Measurements from ENCODE around the gene GRIP1. TPM values are rescaled to one million over a fixed set of nuclear protein-coding genes. Genes with fewer than 3 reads are reported as not detected.

GRIP1 gene
- total and polyA plus RNA-seq, 2 experiments from 2014 or later: 5.1 to 13.7 TPM

DNA sequence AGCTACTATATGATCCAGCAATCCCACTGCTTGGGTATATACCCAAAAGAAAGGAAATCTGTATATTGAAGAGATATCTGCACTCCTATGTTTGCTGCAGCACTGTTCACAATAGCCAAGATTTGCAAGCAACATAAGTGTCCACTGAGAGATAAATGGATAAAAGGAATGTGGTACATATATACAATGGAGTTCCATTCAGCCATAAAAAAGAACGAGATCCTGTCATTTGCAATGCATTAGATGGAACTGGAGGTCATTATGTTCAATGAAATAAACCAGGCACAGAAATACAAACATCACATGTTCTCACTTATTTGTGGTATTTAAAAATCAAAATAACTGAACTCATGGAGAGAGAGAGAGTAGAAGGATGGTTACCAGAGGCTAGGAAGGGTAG is 260.0 kb downstream of the GRIP1 start:
- DNase-seq (ENCODE audit: low spot score) (no peak), ATAC-seq (no peak)
- Histone ChIP-seq H3K27me3 (ENCODE audit: insufficient read depth) (no peaks in the 10 kb centered on the region), H3K36me3 (ENCODE audit: insufficient read depth) (0 out of 2 replicates have a peak, but pooled peaks cover 4% of the 10 kb centered on the region), H3K4me3 (no peak overlapping the region), H3K79me2 (replicated peaks; ENCODE audit: insufficient read depth) (no peaks in the 10 kb centered on the region), H3K27ac (ENCODE audit: low read depth) (no peak overlapping the region), H3K4me2 (no peak overlapping the region), H2AFZ (no peak overlapping the region), H4K20me1 (replicated peaks; ENCODE audit: insufficient read depth) (no peaks in the 10 kb centered on the region), H3K9me2 (ENCODE audit: insufficient read depth) (no peaks in the 10 kb centered on the region), H3F3A (replicated peaks; ENCODE audit: low read depth) (no peaks in the 10 kb centered on the region), H3K4me1 (ENCODE audit: insufficient read depth) (0 out of 2 replicates have a peak, but pooled peaks cover 4% of the 10 kb centered on the region)
- peaks cover 3% of the 10 kb centered on the region; the same call in 1 of the 3 replicates for H3K4me1 Mint-ChIP-seq
- H3K36me3 Mint-ChIP-seq (ENCODE audit: low read depth): peaks cover 3% of the 10 kb centered on the region; the same call in 1 of the 3 replicates
- H3K9me3 Mint-ChIP-seq: no peaks in the 10 kb centered on the region; the same call in 2 of the 3 replicates
- no peak overlapping the region for H3K27ac Mint-ChIP-seq
- H3K4me3 Mint-ChIP-seq: no peak overlapping the region
- TF ChIP-seq ZNF114 (CRISPR knock-in tag; IDR thresholded peaks at IDR 0.05): no peak
- no peak for TF ChIP-seq EZH2 (IDR thresholded peaks at IDR 0.05; ENCODE audit: low read depth, unreplicated experiment)
- TF ChIP-seq ZNF462 (CRISPR knock-in tag; IDR thresholded peaks at IDR 0.05): no peak
- TF ChIP-seq STAT1 (IDR thresholded peaks at IDR 0.05; ENCODE audit: unreplicated experiment): no peak
- TF ChIP-seq CTCF (conservative IDR thresholded peaks at IDR 0.05; ENCODE audit: low read depth in 2 of 2): no peak
- TF ChIP-seq POLR2AphosphoS5 (IDR thresholded peaks at IDR 0.05; ENCODE audit: low read depth): no peak
- no peak for TF ChIP-seq REST (IDR thresholded peaks at IDR 0.05; ENCODE audit: unreplicated experiment)
- TF ChIP-seq CREB1 (CRISPR knock-in tag; IDR thresholded peaks at IDR 0.05; ENCODE audit: low read depth): no peak
- H3K27me3 Mint-ChIP-seq (ENCODE audit: insufficient read depth, low read depth, poor library complexity): no peaks in the 10 kb centered on the region
